Naive thymus-derived CD4-positive, alpha-beta T cell (primary cell): Measurements from ENCODE around the gene KCNJ12. TPM values are rescaled to one million over a fixed set of nuclear protein-coding genes. Genes with fewer than 3 reads are reported as not detected.

Experiments used
- ATAC-seq: fragments of 150-1000 bp; cut with Tn5 transposase; 2 replicates; pipeline ENCODE4 v1.10.0; 2021; ENCODE audit warnings: mild to moderate bottlenecking, moderate library complexity
- CTCF ChIA-PET: fragments of 350-600 bp; sonication (Branson Sonifier 250); formaldehyde crosslinking; loops from one replicate; lab custom pipeline; 2021; ENCODE audit warnings: antibody characterized with exemption; lab: Charles Lee
- POLR2A ChIA-PET: fragments of 350-600 bp; sonication (Branson Sonifier 250); formaldehyde crosslinking; loops from one replicate; lab custom pipeline; 2021; ENCODE audit warnings: antibody characterized with exemption, inconsistent platforms; lab: Charles Lee
- DNase-seq, 9 donors: peaks; one replicate each; pipeline versions ENCODE4 v3.0.0 to v3.0.0-alpha.2; 2020 to 2022; ENCODE audit warnings: mixed read lengths in 1 of 9
- H3K27ac ChIP-seq: one replicate; pipeline ENCODE4 v1.7.0; 2013; ENCODE audit warnings: mild to moderate bottlenecking, low read depth, low read length, moderate library complexity
- H3K27me3 ChIP-seq, 2 donors: one replicate each; pipeline ENCODE4 v1.7.0; 2013; ENCODE audit warnings: low read length in 2 of 2, mild to moderate bottlenecking in 2 of 2, moderate library complexity in 2 of 2; ENCODE audit not compliant: control insufficient read depth in 2 of 2, insufficient read depth in 2 of 2
- H3K36me3 ChIP-seq, 3 experiments: 1 replicate in 2 of 3; 2 replicates in 1 of 3; pipeline ENCODE4 v1.7.0; 2013; ENCODE audit warnings: low read length in 3 of 3, mild to moderate bottlenecking in 3 of 3, moderate library complexity in 1 of 3; ENCODE audit not compliant: insufficient read depth in 3 of 3, control insufficient read depth in 2 of 3
- H3K4me1 ChIP-seq, 2 donors: one replicate each; pipeline ENCODE4 v1.7.0; 2013; ENCODE audit warnings: low read length in 2 of 2, mild to moderate bottlenecking in 2 of 2, moderate library complexity in 1 of 2; ENCODE audit not compliant: control insufficient read depth in 2 of 2, insufficient read depth in 2 of 2
- H3K4me3 ChIP-seq: 2 replicates; pipeline ENCODE4 v1.7.0; 2013; ENCODE audit warnings: mild to moderate bottlenecking, low read length
- H3K9me3 ChIP-seq, 3 experiments: 1 replicate in 2 of 3; 2 replicates in 1 of 3; pipeline ENCODE4 v1.7.0; 2013; ENCODE audit warnings: low read length in 3 of 3; ENCODE audit not compliant: control insufficient read depth in 2 of 3
- H3K27ac Mint-ChIP-seq, 9 donors: one replicate each; pipeline ENCODE4 v1.8.0; 2020 to 2022; ENCODE audit warnings: mixed read lengths in 9 of 9, mild to moderate bottlenecking in 8 of 9, moderate library complexity in 5 of 9, inconsistent platforms in 2 of 9
- H3K27me3 Mint-ChIP-seq, 5 donors: one replicate each; pipeline ENCODE4 v1.8.0; 2021 to 2022; ENCODE audit warnings: mixed read lengths in 5 of 5, mild to moderate bottlenecking in 1 of 5
- H3K36me3 Mint-ChIP-seq, 5 donors: one replicate each; pipeline ENCODE4 v1.8.0; 2020 to 2022; ENCODE audit warnings: mixed read lengths in 5 of 5, mild to moderate bottlenecking in 3 of 5, inconsistent platforms in 1 of 5
- H3K4me1 Mint-ChIP-seq, 7 donors: one replicate each; pipeline ENCODE4 v1.8.0; 2020 to 2022; ENCODE audit warnings: mixed read lengths in 7 of 7, mild to moderate bottlenecking in 3 of 7, inconsistent platforms in 1 of 7
- H3K4me3 Mint-ChIP-seq, 10 donors: one replicate each; pipeline ENCODE4 v1.8.0; 2020 to 2022; ENCODE audit warnings: mild to moderate bottlenecking in 10 of 10, mixed read lengths in 10 of 10, moderate library complexity in 6 of 10, inconsistent platforms in 2 of 10
- H3K9me3 Mint-ChIP-seq, 11 donors: one replicate each; pipeline ENCODE4 v1.8.0; 2020 to 2022; ENCODE audit warnings: mixed read lengths in 11 of 11, mild to moderate bottlenecking in 4 of 11, inconsistent platforms in 1 of 11, moderate library complexity in 1 of 11
- intact Hi-C, 2 donors: fragments of 100-400 bp; cut with micrococcal nuclease; formaldehyde crosslinking; loops; one replicate each; pipeline ENCODE4 v1.15.1; 2023
- polyA plus RNA-seq, 2 donors: library from polyadenylated mRNA; unstranded; fragments of 300-500 nt; fragmentation: Illumina TruSeq; gene quantifications; one replicate each; pipeline ENCODE4 v1.2.3, GENCODE V29; 2021
- total RNA-seq, 6 experiments: library from RNA in 5 of 6; stranded (reverse) in 5 of 6; gene quantifications; 1 replicate in 5 of 6; 2 replicates in 1 of 6; pipeline ENCODE4 v1.2.3 and lab custom pipeline; 2021 to 2026

KCNJ12 gene
- total and polyA plus RNA-seq, 7 experiments from 2014 or later, result 0.19 to 0.24 TPM; not detected in 5

DNA sequence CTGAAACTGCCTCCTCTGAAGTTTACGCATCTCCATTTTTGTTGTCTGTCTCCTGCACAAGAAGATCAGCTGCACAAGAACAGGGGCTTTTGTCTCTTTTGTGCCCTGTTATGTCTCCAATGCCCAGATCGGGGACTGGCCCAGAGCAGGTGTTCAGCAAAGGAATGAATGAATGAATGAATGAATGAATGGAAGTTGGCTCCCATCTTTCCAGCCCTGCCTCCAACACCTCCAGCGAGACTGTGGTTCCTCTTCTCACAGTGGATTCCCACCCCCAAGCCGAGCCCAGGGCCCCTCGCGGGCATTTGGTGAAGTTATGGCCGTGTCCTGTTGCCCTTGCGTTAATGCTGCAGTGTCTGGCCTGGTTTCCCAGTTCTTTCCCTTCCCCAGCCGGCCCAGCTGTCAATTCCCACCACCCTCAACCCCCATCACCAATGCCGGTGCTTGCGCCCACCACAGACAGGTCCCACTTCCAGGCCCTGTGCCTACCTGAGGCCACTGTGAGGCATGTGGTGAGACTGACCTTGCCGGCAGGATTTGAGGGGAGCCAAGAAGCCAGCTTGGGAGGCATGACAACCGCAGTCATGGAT lies 21.3 kb upstream of the KCNJ12 start:
- H3K4me1 ChIP-seq, result no peaks in the 10 kb centered on the region
- Mint-ChIP-seq H3K27me3 (no peaks in the 10 kb centered on the region), H3K36me3 (no peaks in the 10 kb centered on the region), H3K4me1 (no peaks in the 10 kb centered on the region), H3K9me3 (peaks cover 0 to 2% (median 0%) of the 10 kb centered on the region in 11 donors), H3K4me3 (no peak overlapping the region), H3K27ac (peak overlapping the region in 2 of 9 donors; percentile 16 to 51)
- POLR2A ChIA-PET, result no interaction called here
- H3K9me3 ChIP-seq, result no peaks in the 10 kb centered on the region
- no peaks in the 10 kb centered on the region for H3K36me3 ChIP-seq
- no peak overlapping the region for H3K4me3 ChIP-seq
- ATAC-seq, result no peak
- DNase-seq, result no peak
- CTCF ChIA-PET, result no interaction called here
- no peaks in the 10 kb centered on the region for H3K27me3 ChIP-seq
- H3K27ac ChIP-seq, result no peak overlapping the region
- intact Hi-C loops, result no loop called here

DNA sequence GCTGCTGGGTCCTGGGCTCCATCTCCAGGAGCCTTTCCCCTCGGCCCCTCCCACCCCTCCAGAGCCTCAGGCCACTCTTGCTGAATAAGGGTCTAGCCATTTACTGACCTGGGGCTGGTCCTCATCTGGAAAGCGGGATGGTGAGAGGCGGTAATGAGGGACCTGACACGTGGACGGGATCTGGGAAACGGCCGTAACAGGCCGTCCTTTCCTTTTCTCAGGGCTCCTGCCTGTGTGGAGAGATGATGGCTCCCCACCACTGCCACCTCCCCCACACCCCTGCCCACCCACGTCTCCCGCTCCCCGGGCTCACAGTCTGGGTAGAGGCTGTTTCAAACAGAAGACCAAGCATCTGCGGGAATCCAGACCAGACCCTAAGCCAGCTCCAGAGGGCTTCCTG lies 20.6 kb upstream of the KCNJ12 start:
- H3K27ac Mint-ChIP-seq, result no peak overlapping the region
- DNase-seq (no peak), ATAC-seq (no peak)
- no peaks in the 10 kb centered on the region for H3K4me1 ChIP-seq
- H3K4me3 Mint-ChIP-seq, result no peak overlapping the region
- no peaks in the 10 kb centered on the region for H3K36me3 ChIP-seq
- no peaks in the 10 kb centered on the region for H3K9me3 ChIP-seq
- no peaks in the 10 kb centered on the region for H3K27me3 Mint-ChIP-seq
- H3K4me3 ChIP-seq, result no peak overlapping the region
- no peaks in the 10 kb centered on the region for H3K9me3 Mint-ChIP-seq
- H3K36me3 Mint-ChIP-seq, result no peaks in the 10 kb centered on the region
- CTCF ChIA-PET, result no interaction called here
- no peak overlapping the region for H3K27ac ChIP-seq
- POLR2A ChIA-PET, result no interaction called here
- no peaks in the 10 kb centered on the region for H3K27me3 ChIP-seq
- H3K4me1 Mint-ChIP-seq, result no peaks in the 10 kb centered on the region
- intact Hi-C loops, result no loop called here

DNA sequence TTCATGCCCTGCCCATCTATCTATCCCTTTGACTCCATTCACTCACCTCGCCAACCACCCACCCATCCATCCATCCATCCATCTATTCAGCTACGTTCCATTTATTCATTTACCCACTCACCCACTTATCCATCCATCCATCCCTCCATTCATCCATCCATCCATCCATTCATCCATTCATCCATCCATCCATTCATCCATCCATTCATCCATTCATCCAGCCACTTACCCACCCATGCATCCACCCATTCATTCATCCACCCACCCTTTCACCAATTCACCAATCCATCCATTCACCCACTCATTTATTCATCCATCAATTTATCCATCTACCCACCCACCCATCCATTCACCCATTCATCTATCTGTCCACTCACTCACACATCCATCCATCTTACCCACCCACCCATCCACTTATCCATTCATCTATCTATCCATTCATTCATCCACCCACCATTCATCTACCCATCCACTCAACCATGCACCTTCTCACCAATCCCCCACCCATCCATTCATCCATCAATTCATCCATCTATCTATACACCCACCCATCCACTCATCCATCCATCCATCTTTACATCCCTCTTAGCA lies 19.5 kb upstream of the KCNJ12 start:
- Histone ChIP-seq H3K4me1 (no peaks in the 10 kb centered on the region), H3K36me3 (no peaks in the 10 kb centered on the region), H3K4me3 (no peak overlapping the region), H3K9me3 (no peaks in the 10 kb centered on the region), H3K27ac (no peak overlapping the region), H3K27me3 (no peaks in the 10 kb centered on the region)
- intact Hi-C loops, result no loop called here
- ChIA-PET POLR2A (no interaction called here), CTCF (no interaction called here)
- Mint-ChIP-seq H3K27me3 (no peaks in the 10 kb centered on the region), H3K4me1 (no peaks in the 10 kb centered on the region), H3K9me3 (no peaks in the 10 kb centered on the region), H3K36me3 (no peaks in the 10 kb centered on the region), H3K27ac (no peak overlapping the region), H3K4me3 (no peak overlapping the region)
- ATAC-seq (no peak), DNase-seq (no peak)

GRCh38 chr17:21357281-21357680 lies 18.9 kb upstream of the KCNJ12 start:
- Mint-ChIP-seq H3K27ac (no peak overlapping the region), H3K36me3 (no peaks in the 10 kb centered on the region), H3K27me3 (no peaks in the 10 kb centered on the region), H3K9me3 (no peaks in the 10 kb centered on the region), H3K4me1 (no peaks in the 10 kb centered on the region), H3K4me3 (no peak overlapping the region)
- H3K9me3 ChIP-seq, result no peaks in the 10 kb centered on the region
- no peaks in the 10 kb centered on the region for H3K36me3 ChIP-seq
- intact Hi-C loops, result no loop called here
- H3K4me3 ChIP-seq, result no peak overlapping the region
- DNase-seq (no peak), ATAC-seq (no peak)
- no peaks in the 10 kb centered on the region for H3K27me3 ChIP-seq
- H3K27ac ChIP-seq, result no peak overlapping the region
- ChIA-PET POLR2A (no interaction called here), CTCF (no interaction called here)
- no peaks in the 10 kb centered on the region for H3K4me1 ChIP-seq

GRCh38 chr17:21357696-21358656 lies 18.2 kb upstream of the KCNJ12 start:
- no peak for DNase-seq
- H3K27ac Mint-ChIP-seq, result peak overlapping the region in 2 of 9 donors; percentile 8 to 10
- H3K36me3 Mint-ChIP-seq, result no peaks in the 10 kb centered on the region
- ATAC-seq, result no peak
- H3K27me3 Mint-ChIP-seq, result no peaks in the 10 kb centered on the region
- no peak overlapping the region for H3K4me3 Mint-ChIP-seq
- ChIA-PET POLR2A (no interaction called here), CTCF (no interaction called here)
- no peaks in the 10 kb centered on the region for H3K36me3 ChIP-seq
- no peaks in the 10 kb centered on the region for H3K9me3 ChIP-seq
- intact Hi-C loops, result no loop called here
- H3K9me3 Mint-ChIP-seq, result no peaks in the 10 kb centered on the region
- no peak overlapping the region for H3K4me3 ChIP-seq
- H3K4me1 Mint-ChIP-seq, result no peaks in the 10 kb centered on the region
- H3K27ac ChIP-seq, result no peak overlapping the region
- no peaks in the 10 kb centered on the region for H3K27me3 ChIP-seq
- H3K4me1 ChIP-seq, result no peaks in the 10 kb centered on the region

- peak overlapping the region in 1 of 9 donors; percentile 26 for H3K27ac Mint-ChIP-seq
- DNase-seq (no peak), ATAC-seq (no peak)
- POLR2A ChIA-PET, result no interaction called here
- Histone ChIP-seq H3K9me3 (no peaks in the 10 kb centered on the region), H3K4me3 (no peak overlapping the region), H3K27me3 (no peaks in the 10 kb centered on the region), H3K27ac (no peak overlapping the region), H3K36me3 (no peaks in the 10 kb centered on the region), H3K4me1 (no peaks in the 10 kb centered on the region)
- intact Hi-C loops, result no loop called here
- no peaks in the 10 kb centered on the region for H3K36me3 Mint-ChIP-seq
- no peak overlapping the region for H3K4me3 Mint-ChIP-seq
- H3K9me3 Mint-ChIP-seq, result no peaks in the 10 kb centered on the region
- no peaks in the 10 kb centered on the region for H3K27me3 Mint-ChIP-seq
- H3K4me1 Mint-ChIP-seq, result no peaks in the 10 kb centered on the region
- CTCF ChIA-PET, result no interaction called here
These were observed 17.3 kb upstream of the KCNJ12 start for GRCh38 chr17:21358682-21359482.
